Retinal pigment epithelial cell (primary cell): Measurements from ENCODE around the gene ALOX12.
"Not testable (repeated sequence)": the region's sequence is repeated elsewhere in the genome, so short reads cannot be mapped to it uniquely, and the experiment has no call there.

Source experiments
- DNase-seq: peaks from one replicate; pipeline ENCODE4 v3.0.0-alpha.2; 2010; ENCODE audit warnings: low read depth
- H3K4me3 ChIP-seq: 2 replicates; pipeline ENCODE4 v1.5.1; 2011; ENCODE audit warnings: mild to moderate bottlenecking, low read length, control low read depth, moderate library complexity
- TF ChIP-seq, protein P1 (sequence below): conservative IDR thresholded peaks from 2 replicates; pipeline ENCODE4 v1.5.1; 2011; ENCODE audit warnings: low read depth, low read length, control low read depth, inconsistent platforms

The ALOX12 gene

GRCh38 chr17:7041607-7042500 is 46.0 kb downstream of the ALOX12 start:
- no peak for DNase-seq
- TF ChIP-seq, protein P1, sequence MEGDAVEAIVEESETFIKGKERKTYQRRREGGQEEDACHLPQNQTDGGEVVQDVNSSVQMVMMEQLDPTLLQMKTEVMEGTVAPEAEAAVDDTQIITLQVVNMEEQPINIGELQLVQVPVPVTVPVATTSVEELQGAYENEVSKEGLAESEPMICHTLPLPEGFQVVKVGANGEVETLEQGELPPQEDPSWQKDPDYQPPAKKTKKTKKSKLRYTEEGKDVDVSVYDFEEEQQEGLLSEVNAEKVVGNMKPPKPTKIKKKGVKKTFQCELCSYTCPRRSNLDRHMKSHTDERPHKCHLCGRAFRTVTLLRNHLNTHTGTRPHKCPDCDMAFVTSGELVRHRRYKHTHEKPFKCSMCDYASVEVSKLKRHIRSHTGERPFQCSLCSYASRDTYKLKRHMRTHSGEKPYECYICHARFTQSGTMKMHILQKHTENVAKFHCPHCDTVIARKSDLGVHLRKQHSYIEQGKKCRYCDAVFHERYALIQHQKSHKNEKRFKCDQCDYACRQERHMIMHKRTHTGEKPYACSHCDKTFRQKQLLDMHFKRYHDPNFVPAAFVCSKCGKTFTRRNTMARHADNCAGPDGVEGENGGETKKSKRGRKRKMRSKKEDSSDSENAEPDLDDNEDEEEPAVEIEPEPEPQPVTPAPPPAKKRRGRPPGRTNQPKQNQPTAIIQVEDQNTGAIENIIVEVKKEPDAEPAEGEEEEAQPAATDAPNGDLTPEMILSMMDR: no peak
- H3K4me3 ChIP-seq: no peak overlapping the region

GRCh38 chr17:7042501-7043181 is 46.8 kb downstream of the ALOX12 start:
- H3K4me3 ChIP-seq: no peak overlapping the region
- DNase-seq: no peak
- TF ChIP-seq, protein P1: no peak

DNA sequence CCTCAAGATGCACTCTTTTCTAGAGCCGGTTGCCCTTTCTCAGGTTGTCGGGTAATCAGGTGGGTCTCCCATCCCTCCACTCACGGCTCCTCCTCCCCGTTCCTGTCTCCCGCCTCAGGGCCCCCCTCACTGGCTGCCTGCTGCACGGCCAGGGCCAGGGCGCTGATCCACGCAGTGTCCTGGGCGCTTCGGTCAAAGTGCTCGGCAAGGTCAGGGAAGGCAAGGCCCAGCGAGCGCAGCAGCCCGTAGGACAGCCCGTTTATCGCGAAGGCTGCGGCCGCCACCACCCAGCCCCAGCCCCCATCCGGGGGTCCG is 47.3 kb downstream of the ALOX12 start:
- no peak for DNase-seq
- TF ChIP-seq, protein P1: no peak

GRCh38 chr17:7043497-7044198 is 47.8 kb downstream of the ALOX12 start, which contains the start of gene SLC16A11:
Gene SLC16A11 (minus strand): TSS chr17:7044092. CDS start chr17:7043513, 579 bp downstream.
- peak within 1 kb of the TSS; percentile 43 for H3K4me3 ChIP-seq
- TF ChIP-seq, protein P1: no peak
- DNase-seq: no peak

More for the DNA sequence above, 47.3 kb downstream of the ALOX12 start:
- peak overlapping the region; percentile 43 for H3K4me3 ChIP-seq

- no peak overlapping the region for H3K4me3 ChIP-seq
- DNase-seq: peak; percentile 39
- TF ChIP-seq, protein P1: peak; percentile 75
Observed at GRCh38 chr17:7045492-7046126, 49.8 kb downstream of the ALOX12 start.

- no peak overlapping the region for H3K4me3 ChIP-seq
- TF ChIP-seq, protein P1: no peak
- no peak for DNase-seq
Observed at GRCh38 chr17:7046127-7046724, 50.4 kb downstream of the ALOX12 start.

GRCh38 chr17:7046725-7047397 is 51.0 kb downstream of the ALOX12 start:
- DNase-seq, H3K4me3 ChIP-seq: not testable (repeated sequence)
